Upper lobe of left lung (tissue), 6 donors: ENCODE measurements around the gene MACROH2A2. TPM values are rescaled to one million over a fixed set of nuclear protein-coding genes. Genes with fewer than 3 reads are reported as not detected.
A peak's percentile ranks its signal among the peaks of the same experiment; 100 is the strongest.

Source experiments
- ATAC-seq, 2 donors: fragments of 200-7000 bp; cut with Tn5 transposase; one replicate each; pipeline ENCODE4 v1.9.1; 2022; ENCODE audit warnings: mild to moderate bottlenecking in 2 of 2, moderate library complexity in 2 of 2; ENCODE audit not compliant: low FRiP score in 2 of 2
- DNase-seq, 2 donors: peaks; one replicate each; pipeline ENCODE4 v3.0.0-alpha.2; 2019 to 2020
- H3K27ac ChIP-seq, 4 donors: fragments of 200-600 bp; sonication (generic); one replicate each; pipeline ENCODE4 v1.5.1; 2016 to 2019
- H3K27me3 ChIP-seq, 4 donors: fragments of 200-600 bp; sonication (generic); one replicate each; pipeline ENCODE4 v1.5.1; 2017 to 2019
- H3K36me3 ChIP-seq, 4 donors: fragments of 200-600 bp; sonication (generic); one replicate each; pipeline ENCODE4 v1.5.1; 2016 to 2019
- H3K4me1 ChIP-seq, 4 donors: fragments of 200-600 bp; sonication (generic); one replicate each; pipeline ENCODE4 v1.5.1; 2018 to 2019
- H3K4me3 ChIP-seq, 4 donors: fragments of 200-600 bp; sonication (generic); one replicate each; pipeline ENCODE4 v1.5.1; 2017 to 2019; ENCODE audit warnings: mild to moderate bottlenecking in 2 of 4, moderate library complexity in 1 of 4
- H3K9me3 ChIP-seq, 4 donors: fragments of 200-600 bp; sonication (generic); one replicate each; pipeline ENCODE4 v1.5.1; 2018 to 2019
- EP300 ChIP-seq, 4 donors: sonication (generic); formaldehyde crosslinking; IDR thresholded peaks; one replicate each; pipeline ENCODE4 v1.5.1; 2017; ENCODE audit warnings: antibody characterized with exemption in 4 of 4, control low read depth in 2 of 4
- POLR2A ChIP-seq, 4 donors: fragments of 450-650 bp; IDR thresholded peaks; one replicate each; pipeline ENCODE4 v1.5.1; 2016 to 2017; ENCODE audit warnings: antibody characterized with exemption in 4 of 4, mild to moderate bottlenecking in 2 of 4
- POLR2AphosphoS5 ChIP-seq, 2 donors: sonication (generic); formaldehyde crosslinking; IDR thresholded peaks; one replicate each; pipeline ENCODE4 v1.5.1; 2017; ENCODE audit warnings: antibody characterized with exemption in 2 of 2
- WGBS, 2 donors: methylation state at CpG; one replicate each; pipeline ENCODE4 v1.1.5; 2017 to 2018; 5-methylcytosine and 5-hydroxymethylcytosine counted together
- total RNA-seq, 6 donors: library from RNA; depleted of rRNA in 4 of 6; stranded (reverse); fragments of >200 nt in 4 of 6; gene quantifications; one replicate each; pipeline versions ENCODE4 v1.1.0 to v1.2.1, GENCODE V29; 2016 to 2021
- TF ChIP-seq, protein P1 (sequence below), 6 experiments: fragments of 450-650 bp in 4 of 6; fragments of 200-600 bp in 2 of 6; sonication (generic) in 2 of 6; IDR thresholded peaks; one replicate each; pipeline ENCODE4 v1.5.1; 2016 to 2019; ENCODE audit warnings: antibody characterized with exemption in 6 of 6
- donor health status: DM: no; HTN: no; CAD: no; lungs with moderate emphysema.
- donor health status: DM: no; HTN: yes; CAD: no; lungs with severe emphysema.

MACROH2A2 gene
- total RNA-seq, 6 donors from 2014 or later, result 5.2 to 10.9 (median 7.1) TPM

- H3K4me3 ChIP-seq, result peak overlapping the region; percentile 81 to 90 (median 83)
- peaks cover 0 to 21% (median 8%) of the 10 kb centered on the region in 4 donors for H3K36me3 ChIP-seq
- H3K4me1 ChIP-seq, result peaks cover 11 to 30% (median 19%) of the 10 kb centered on the region in 4 donors
- WGBS, 2 donors, result 1% methylated on average over 88 of the region's 98 CpGs; no CpG with 5 or more reads in 1 of the 2 donors
- no peaks in the 10 kb centered on the region for H3K27me3 ChIP-seq
- no peak for TF ChIP-seq EP300 (IDR thresholded peaks at IDR 0.05)
- TF ChIP-seq, protein P1, sequence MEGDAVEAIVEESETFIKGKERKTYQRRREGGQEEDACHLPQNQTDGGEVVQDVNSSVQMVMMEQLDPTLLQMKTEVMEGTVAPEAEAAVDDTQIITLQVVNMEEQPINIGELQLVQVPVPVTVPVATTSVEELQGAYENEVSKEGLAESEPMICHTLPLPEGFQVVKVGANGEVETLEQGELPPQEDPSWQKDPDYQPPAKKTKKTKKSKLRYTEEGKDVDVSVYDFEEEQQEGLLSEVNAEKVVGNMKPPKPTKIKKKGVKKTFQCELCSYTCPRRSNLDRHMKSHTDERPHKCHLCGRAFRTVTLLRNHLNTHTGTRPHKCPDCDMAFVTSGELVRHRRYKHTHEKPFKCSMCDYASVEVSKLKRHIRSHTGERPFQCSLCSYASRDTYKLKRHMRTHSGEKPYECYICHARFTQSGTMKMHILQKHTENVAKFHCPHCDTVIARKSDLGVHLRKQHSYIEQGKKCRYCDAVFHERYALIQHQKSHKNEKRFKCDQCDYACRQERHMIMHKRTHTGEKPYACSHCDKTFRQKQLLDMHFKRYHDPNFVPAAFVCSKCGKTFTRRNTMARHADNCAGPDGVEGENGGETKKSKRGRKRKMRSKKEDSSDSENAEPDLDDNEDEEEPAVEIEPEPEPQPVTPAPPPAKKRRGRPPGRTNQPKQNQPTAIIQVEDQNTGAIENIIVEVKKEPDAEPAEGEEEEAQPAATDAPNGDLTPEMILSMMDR (IDR thresholded peaks at IDR 0.05), result peak; percentile 64 to 93 (median 83)
- peak overlapping the region; percentile 89 to 92 (median 92) for H3K27ac ChIP-seq
- peak; percentile 64 to 93 for DNase-seq
- no peaks in the 10 kb centered on the region for H3K9me3 ChIP-seq
- ATAC-seq, result peak; percentile 70 to 78
Measured at GRCh38 chr10:70145666-70146488, 93.2 kb downstream of the MACROH2A2 start.

DNA sequence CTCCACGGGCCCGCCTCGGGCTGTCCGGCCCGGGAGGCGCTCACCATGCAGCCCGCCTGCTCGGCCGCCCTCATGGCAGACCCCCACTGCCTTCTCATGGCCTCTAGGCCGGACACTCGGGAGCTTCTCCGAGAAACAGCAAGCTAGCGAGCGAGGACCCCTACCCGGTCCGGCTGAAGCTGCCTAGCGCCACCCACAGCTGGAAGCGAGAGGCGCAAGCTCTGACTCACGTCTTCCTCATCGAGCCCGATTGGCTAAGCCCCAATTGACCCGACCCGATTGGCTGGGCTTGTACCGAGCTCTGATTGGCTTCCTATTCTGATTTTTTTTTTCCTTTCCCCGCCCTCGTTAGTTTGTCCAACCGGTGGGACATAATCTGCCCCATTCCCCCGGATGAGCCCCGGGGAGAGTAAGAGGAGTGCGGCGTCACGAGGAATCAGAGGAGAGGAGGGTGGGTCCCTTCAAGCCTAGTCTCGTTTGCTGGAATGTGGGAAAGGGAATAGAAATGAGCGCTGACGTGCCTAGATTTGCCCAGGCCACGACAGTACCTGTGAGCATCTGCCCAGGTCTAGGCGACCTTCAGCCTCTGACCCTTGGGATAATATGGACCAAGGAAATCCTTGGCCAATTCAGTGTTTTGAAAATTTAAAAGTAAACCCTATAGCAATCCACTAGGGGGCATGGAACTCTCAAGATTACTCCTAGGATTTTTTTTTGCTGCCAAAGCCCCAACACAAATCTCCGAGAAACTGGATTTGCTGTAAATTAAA is 94.0 kb downstream of the MACROH2A2 start, which contains the start of gene TYSND1:
Gene TYSND1, minus strand, starts transcription at position 212 of the 770 bp plus-strand sequence. Its CDS starts 114 bp downstream, at position 98.
- Histone ChIP-seq H3K4me3 (peak within 1 kb of the TSS; percentile 81 to 90 (median 83)), H3K9me3 (no peaks in the 10 kb centered on the region), H3K36me3 (peaks cover 4 to 28% (median 13%) of the 10 kb centered on the region in 4 donors), H3K4me1 (peaks cover 11 to 30% (median 19%) of the 10 kb centered on the region in 4 donors), H3K27ac (peak within 1 kb of the TSS; percentile 89 to 92 (median 92)), H3K27me3 (no peaks in the 10 kb centered on the region)
- TF ChIP-seq EP300 (IDR thresholded peaks at IDR 0.05), result peak in 1 of 4 donors; percentile 1
- TF ChIP-seq POLR2A (IDR thresholded peaks at IDR 0.05), result peak in 3 of 4 donors; percentile 52 to 82 (median 75)
- TF ChIP-seq, protein P1 (IDR thresholded peaks at IDR 0.05), result peak; percentile 61 to 85 (median 74)
- peak; percentile 69 to 94 for TF ChIP-seq POLR2AphosphoS5 (IDR thresholded peaks at IDR 0.05)
- peak in 1 of 2 donors; percentile 97 for DNase-seq
- 1 to 2% methylated on average over 23 to 38 of the region's 39 CpGs for WGBS, 2 donors
- peak; percentile 97 to 98 for ATAC-seq

DNA sequence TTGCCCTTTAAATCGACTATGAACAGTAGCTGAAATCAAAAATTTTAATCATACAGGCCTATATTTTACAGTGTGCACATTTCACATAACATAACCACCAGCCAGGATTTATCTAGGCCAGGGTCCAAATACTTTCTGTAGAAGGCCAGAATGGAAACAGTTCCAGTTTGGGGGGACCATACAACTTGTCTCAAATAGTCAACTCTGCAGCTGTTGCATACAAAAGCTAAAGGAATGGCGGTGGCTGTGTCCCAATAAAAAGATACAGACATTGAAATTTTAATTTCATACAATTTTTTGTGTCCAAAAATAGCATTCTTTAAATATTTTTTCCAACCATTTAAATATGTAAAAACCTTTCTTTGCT is 94.6 kb downstream of the MACROH2A2 start:
- TF ChIP-seq, protein P1 (IDR thresholded peaks at IDR 0.05), result no peak
- TF ChIP-seq POLR2AphosphoS5 (IDR thresholded peaks at IDR 0.05) (no peak), EP300 (IDR thresholded peaks at IDR 0.05) (no peak), POLR2A (IDR thresholded peaks at IDR 0.05) (no peak)
- Histone ChIP-seq H3K27ac (peak overlapping the region; percentile 89 to 92 (median 92)), H3K4me1 (peaks cover 11 to 30% (median 19%) of the 10 kb centered on the region in 4 donors), H3K9me3 (no peaks in the 10 kb centered on the region), H3K36me3 (peaks cover 10 to 33% (median 19%) of the 10 kb centered on the region in 4 donors), H3K27me3 (no peaks in the 10 kb centered on the region), H3K4me3 (peak overlapping the region in 3 of 4 donors; percentile 81 to 90 (median 85))
- ATAC-seq (no peak), DNase-seq (no peak)
- WGBS, 2 donors, result 30 to 36% methylated on average over 2 of the region's 2 CpGs

GRCh38 chr10:70148516-70148915 is 95.9 kb downstream of the MACROH2A2 start:
- 88 to 91% methylated on average over 5 of the region's 5 CpGs for WGBS, 2 donors
- Histone ChIP-seq H3K4me1 (peaks cover 11 to 30% (median 19%) of the 10 kb centered on the region in 4 donors), H3K27ac (no peak overlapping the region), H3K27me3 (no peaks in the 10 kb centered on the region), H3K4me3 (no peak overlapping the region), H3K9me3 (no peaks in the 10 kb centered on the region), H3K36me3 (peaks cover 13 to 46% (median 29%) of the 10 kb centered on the region in 4 donors)
- ATAC-seq (no peak), DNase-seq (no peak)
- TF ChIP-seq POLR2A (IDR thresholded peaks at IDR 0.05) (no peak), POLR2AphosphoS5 (IDR thresholded peaks at IDR 0.05) (no peak), EP300 (IDR thresholded peaks at IDR 0.05) (no peak)
- TF ChIP-seq, protein P1 (IDR thresholded peaks at IDR 0.05), result no peak
